Limb (tissue), 2 donors: Measurements from ENCODE around the gene CRISPLD2.
"Not testable (repeated sequence)": the region's sequence is repeated elsewhere in the genome, so short reads cannot be mapped to it uniquely, and the experiment has no call there.

ENCODE experiments used
- DNase-seq, 2 donors: peaks; one replicate each; pipeline ENCODE4 v3.0.0-alpha.2; 2016; ENCODE audit errors: extremely low spot score in 2 of 2

The CRISPLD2 gene

DNA sequence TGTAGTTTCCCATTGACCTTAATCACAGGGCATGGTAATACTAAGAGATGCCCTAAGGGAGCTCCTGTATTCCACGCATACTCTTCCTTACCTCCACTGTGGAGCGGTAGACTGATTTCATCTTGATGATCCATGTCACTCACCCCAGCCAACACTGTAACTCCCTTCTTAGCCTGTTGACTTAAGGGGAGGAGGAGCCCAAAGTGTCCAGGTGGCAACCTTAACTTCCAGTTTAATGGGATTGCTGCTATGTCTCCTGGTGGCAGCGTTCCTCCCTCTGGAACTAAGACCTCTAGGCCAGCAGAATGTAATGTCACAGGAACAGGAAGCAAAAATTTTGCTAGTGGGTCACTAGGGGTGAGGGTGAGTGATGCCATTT lies 36.4 kb downstream of the CRISPLD2 start:
- not testable (repeated sequence) for DNase-seq

DNA sequence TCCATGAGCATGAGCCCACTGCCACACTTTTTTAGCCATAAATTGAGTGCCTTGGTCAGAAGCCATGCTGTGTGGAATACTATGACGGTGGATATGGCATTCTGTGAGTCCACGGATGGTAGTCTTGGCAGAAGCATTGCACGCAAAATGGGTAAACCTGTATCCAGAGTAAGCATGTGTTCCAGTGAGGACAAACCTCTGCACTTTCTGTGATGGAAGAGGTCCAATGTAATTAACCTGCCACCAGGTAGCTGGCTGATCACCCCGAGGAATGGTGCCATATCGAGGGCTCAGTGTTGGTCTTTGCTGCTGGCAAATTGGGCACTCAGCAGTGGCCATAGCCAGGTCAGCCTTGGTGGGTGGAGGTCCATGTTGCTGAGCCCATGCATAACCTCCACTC lies 37.0 kb downstream of the CRISPLD2 start:
- DNase-seq: not testable (repeated sequence)

DNA sequence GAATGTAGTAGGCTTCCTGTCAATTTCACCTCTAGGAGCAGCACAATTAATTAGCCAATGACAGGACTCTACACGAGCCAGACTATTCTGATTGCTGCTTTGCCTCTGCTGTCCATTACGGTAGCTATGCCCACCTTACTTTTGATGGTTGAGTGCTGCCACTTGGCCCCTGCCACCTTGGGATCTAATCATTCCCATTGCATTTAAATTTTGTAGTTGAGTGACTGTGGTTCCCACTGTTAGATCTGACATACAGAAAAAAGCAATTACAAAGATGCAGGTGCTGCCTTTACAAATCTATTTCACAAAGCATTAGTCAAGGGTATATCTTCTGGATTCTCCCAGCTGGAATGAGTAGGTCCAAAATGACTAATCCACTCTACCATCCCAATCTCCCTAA lies 39.9 kb downstream of the CRISPLD2 start:
- DNase-seq: no peak

DNA sequence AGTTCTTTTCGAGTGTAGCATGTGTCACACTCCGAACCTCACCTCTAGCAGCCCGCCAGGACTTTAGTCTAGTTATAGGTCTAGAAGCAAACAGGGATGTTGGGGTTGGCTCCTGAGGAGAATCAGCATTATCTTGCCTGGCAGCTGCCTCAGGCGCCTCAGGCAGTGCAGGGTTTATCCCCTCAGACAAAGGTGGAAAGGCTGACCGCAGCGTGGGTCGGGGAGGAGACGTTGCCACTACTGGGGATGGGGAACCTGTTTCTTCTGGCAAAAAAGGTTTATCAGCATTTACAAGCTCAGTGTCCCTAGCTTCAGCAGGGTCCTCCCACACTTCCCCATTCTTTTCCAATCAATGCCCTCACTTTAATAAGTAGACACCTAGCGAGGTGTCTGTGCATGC lies 40.6 kb downstream of the CRISPLD2 start:
- no peak for DNase-seq

DNA sequence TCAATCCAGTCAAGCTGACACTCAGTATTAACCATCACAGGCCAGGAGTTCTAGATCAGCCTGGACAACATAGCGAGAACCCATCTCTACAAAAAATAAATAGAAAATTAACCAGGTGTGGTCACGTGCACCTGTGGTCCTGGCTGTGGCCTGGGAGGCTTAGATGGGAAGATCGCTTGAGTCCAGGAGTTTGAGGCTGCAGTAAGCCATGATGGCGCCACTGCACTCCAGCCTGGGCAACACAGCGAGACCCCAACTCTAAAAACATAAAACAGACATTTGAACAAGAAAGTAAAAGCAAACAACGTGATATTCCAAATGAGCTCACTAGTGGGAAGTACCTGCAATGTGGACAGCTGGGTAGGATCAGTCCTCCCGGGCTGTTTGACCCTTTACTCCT lies 41.9 kb downstream of the CRISPLD2 start:
- DNase-seq: no peak

DNA sequence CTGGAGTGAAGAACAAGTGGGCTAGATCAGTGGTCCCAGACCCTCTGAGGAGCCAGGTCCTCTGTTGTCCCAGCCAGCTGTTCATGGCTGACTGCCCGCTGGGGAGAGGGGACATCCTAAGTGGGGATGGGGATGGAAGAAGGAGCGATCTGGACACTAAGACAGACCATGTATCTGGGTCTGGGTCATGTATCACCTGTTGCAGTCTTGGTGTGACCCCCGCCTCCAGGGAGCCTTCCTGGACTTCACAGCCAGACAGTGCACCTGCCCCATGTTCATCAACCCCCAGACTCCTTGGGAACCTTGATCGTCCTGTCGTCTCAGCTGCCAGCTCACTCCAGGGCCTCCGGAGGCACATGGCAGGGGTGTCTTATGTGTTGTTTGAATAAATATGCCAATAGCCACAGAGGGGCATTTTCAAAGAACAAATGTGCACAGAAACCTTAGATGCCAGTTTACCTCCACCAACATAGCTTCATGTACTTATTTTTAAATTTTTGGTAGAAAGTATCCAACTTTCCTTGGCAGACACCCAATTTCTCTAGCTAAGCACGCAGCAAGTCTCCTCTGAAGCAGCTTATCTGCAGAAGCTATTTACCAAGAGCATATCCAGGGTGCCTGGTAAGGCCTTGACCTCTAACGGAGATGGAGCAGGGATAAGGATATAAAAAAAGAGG lies 43.2 kb downstream of the CRISPLD2 start:
- DNase-seq: no peak

DNA sequence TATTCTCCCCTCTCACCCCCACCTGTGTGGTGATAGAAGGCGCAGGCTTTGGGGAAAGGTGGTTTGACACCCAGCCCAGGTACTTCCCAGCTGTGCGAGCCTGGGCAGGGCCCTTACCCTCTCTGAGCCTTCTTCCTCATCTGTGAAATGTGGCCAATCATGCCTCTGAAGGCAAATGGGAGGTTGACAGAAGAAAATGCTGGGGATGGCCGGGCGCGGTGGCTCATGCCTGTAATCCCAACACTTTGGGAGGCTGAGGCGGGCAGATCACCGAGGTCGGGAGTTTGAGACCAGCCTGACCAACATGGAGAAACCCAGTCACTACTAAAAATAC lies 43.7 kb downstream of the CRISPLD2 start:
- DNase-seq: no peak

DNA sequence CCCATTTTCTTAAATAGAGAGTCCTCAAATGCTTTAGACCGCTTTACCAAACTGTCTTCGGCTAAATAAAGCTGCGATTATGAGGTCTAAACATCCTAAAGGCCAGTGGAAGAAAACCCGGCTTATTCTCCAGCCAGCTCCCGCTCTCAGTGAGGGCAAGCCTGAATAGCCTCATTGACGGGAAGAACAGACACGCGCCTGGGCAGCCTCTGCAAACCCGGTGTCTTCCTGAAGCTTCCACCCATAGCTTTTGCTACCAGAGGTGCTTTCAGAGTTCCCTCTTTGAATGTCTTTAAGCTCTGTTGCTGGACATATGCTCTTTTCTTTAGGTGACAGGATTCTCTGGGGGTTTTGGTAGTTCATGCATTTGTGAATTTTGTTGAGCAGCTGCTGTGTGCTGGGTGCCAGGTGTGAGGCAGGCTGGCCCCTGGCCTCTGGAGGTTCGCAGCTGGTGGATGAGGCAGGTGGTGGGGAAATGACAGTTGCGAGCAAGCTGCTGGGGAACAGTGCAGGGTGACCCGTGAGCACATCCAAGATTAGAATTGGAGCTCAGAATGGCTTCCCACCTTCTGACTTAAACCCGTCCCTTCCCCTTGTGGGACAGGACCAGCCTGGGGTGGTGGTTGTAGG lies 44.7 kb downstream of the CRISPLD2 start:
- DNase-seq: peak in 1 of 2 donors; percentile 7

DNA sequence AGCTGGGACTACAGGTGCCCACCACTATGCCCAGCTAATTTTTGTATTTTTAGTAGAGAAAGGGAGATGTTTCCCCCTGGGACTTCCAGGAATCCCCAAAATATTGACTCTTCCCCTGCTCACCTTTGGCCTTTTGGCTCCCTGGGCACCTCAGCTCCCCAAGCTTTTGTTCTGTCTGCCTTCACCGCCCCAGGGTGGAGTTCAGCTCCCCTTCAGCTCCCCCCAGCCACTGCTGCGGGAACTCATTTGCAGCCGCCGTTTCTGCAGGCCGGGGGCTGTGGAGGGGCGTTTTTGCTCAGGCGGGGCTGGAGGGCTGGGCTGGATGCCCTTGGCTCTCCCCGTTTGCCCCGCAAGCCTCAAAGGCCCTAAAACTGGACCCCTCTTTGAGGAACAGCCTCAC lies 47.9 kb downstream of the CRISPLD2 start:
- DNase-seq: no peak

DNA sequence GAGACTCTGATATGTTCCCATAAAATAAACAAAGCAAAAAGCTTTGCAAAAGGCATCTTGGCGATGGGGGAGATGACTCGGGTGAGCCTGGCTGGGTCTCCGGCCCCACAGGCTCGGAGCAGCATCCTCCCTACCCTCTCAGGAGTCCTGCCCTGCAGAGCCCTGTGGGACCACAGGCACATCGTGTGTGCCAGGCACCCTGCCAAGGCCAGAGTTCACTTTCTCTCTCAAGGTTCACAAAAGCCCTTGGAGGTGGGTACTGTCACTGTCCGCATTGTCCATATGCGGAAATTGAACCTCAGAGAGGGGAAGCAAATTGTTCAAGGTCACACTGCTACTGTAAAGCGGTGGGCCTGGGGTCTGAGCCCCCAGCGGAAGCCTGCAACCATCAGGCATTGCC lies 48.5 kb downstream of the CRISPLD2 start:
- no peak for DNase-seq

DNA sequence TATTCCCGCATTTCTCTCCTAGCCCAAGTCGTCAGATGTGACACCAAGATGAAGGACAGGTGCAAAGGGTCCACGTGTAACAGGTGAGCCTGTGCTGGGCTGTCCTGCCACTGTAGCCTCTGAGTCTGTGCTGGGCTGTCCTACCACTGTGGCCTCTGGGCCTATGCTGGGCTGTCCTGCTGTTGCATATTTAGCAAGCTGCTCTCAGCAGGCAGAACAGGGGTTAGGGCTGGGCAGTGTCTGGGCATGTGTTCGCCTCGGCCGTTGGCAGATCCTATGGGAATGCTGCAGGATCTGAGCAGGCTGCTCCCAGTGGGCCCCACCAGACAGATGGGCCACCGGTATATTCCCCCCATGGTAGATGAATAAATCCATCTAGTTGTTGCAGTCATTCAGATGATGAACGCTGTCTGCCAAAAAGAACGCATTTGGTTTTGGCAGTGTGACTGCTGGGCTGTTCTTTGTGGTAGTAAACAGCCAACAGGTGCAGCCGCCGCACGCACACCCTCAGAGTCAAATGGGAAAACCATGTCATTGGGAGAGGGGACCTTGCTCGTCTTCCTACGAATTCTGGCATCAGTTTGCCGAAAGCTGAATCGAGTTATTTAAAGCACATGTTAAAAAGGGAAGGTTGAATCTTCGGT lies 49.2 kb downstream of the CRISPLD2 start:
- DNase-seq: peak in 1 of 2 donors; percentile 26

DNA sequence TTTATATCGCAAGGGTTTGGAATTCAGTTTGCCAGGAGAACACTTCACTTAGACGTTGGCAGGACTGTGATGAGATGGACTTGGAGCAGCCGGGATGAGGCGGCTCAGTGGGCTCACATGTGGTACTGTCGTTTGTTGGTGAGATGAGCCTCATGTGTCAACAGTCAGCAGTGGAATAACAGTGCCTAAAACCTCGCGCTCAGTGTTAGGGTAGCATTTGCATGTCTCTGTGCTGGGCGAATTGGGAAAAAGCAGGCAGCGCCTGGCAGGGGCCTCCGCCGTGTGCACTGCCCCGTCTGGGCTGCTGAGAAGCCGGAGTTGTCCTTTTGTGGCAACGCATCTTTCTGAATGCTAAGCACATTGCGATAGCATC lies 49.7 kb downstream of the CRISPLD2 start:
- no peak for DNase-seq

DNA sequence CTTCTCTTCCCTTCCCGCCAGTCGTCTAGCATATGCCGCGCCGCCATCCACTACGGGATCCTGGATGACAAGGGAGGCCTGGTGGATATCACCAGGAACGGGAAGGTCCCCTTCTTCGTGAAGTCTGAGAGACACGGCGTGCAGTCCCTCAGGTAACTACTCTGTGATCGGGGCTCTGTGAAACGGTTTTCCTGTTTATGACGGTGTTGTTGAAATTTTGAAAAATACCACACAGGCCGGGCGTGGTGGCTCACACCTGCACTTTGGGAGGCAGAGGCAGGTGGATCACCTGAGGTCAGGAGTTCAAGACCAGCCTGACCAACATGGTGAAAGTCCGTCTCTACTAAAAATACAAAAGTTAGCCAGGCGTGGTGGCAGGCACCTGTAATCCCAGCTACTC lies 53.2 kb downstream of the CRISPLD2 start:
- DNase-seq: not testable (repeated sequence)

DNA sequence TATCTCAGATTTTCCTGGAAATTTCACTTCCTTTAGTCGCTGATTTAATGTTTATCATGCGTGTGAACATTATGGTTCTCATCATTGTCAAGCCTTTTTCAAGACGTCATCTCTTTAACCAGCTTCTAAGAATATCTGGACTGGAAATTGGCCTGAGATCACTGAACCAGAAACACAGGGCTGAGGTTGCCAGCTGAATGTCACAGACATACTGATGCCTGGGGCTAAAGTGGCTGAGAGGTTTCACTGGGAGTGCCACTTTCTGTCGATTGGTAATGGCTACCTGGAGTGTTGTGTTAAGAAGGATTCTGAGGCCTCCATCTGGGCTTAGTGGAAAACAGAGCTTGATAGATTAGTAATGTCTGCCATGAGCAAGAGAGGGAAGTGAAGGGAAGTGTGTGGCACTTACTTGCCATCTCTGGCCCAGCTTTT lies 54.2 kb downstream of the CRISPLD2 start:
- no peak for DNase-seq

DNA sequence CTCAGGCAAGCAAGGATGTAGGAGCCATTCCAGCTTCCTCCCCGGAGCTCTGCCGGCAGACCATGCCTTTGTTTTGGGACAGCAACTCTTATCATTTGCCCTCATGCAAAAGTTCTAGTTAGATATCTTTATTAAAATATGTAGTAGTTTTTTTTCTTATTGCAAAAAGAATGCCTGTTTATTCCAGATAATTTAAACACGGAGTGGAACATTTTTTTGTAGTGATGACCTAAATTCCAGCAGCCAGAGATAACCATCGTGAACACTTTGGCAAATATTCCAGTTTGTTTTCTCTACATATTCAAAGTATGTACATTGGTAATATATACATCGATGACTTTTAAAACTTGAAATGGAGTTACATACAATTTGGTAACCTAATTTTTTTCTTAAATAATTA lies 54.8 kb downstream of the CRISPLD2 start:
- no peak for DNase-seq

DNA sequence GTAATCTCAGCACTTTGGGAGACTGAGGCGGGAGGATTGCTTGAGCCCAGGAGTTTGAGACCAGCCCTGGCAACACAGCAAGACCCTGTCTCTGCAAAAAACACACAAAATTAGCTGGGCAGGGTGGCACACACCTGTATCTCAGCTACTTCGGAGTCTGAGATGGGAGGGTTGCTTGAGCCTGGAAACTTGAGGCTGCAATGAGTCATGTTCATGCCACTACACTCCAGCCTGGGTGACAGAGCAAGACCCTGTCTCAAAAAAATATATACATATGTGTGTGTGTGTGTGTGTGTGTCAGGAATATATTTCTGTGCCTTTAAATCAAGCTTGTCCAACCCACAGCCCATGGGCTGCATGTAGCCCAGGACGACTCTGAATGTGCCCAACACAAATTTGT lies 55.2 kb downstream of the CRISPLD2 start:
- DNase-seq: no peak

DNA sequence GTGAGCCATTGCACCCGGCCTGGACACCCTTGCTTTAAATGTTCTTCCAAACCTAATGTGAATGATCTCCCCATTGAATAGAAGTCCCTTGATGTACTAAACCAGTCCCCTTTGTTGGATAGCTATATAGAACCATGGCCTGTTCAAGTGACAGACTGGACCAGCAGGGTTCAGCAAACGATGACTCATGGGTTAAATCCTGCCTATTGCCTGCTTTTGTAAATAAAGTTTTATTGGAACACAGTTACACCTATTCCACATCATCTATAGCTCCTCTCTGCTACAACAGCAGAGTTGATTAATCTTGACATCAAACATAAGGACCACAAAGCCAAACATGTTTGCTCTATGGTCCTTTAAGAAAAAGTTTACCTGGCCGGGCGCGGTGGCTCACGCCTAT lies 56.1 kb downstream of the CRISPLD2 start:
- no peak for DNase-seq

DNA sequence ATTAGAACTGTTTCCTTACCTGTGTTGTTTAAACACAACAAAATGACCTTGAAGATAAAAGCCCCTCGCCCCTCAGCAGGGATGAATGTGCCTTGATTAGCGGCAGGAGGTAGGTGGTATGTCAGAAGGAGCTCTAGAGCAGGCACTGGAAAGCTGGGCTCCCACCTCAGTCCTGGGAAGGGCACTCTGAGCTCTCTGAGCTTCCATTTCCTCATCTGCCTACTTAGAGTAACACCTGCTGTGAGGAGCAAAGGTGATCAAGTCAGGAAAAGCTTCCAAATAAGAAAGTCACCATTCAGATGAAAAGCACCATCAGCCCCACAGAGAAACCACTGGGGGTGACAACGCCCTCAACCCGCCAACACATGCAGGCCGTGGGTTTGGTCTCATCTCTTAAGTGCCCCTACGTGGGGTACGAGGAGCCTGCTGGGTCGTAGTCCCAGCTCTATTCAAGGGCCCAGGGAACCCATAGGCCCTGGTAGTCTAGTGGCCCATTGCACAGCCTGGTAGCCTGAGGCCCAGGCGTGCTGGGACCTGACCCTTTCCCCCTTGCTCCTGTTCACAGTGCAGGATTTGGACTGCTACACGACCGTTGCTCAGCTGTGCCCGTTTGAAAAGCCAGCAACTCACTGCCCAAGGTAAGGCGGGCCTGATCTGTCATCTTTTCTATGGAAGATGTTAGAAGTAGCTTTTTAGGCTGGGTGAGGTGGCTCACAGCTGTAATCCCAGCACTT lies 57.3 kb downstream of the CRISPLD2 start:
- DNase-seq: no peak

DNA sequence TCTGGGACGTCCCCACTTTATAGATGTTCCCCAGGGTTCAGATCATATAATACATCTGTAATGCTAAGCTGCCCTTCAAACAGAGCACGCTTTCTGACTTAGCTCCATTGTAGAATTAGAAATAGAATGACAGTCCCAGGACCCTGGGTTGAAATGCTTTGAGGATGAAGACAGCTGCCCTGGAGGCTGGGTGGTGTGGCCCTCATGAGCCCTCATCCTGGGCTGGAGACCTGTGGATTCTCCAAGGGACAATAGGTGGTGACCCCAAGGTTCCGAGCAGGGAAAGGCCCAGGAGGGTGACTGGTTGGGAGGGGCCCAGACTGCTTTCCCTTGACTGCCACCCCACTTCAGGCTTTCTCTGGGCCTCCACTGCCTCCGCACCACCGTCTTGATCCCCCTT lies 59.0 kb downstream of the CRISPLD2 start:
- DNase-seq: no peak

DNA sequence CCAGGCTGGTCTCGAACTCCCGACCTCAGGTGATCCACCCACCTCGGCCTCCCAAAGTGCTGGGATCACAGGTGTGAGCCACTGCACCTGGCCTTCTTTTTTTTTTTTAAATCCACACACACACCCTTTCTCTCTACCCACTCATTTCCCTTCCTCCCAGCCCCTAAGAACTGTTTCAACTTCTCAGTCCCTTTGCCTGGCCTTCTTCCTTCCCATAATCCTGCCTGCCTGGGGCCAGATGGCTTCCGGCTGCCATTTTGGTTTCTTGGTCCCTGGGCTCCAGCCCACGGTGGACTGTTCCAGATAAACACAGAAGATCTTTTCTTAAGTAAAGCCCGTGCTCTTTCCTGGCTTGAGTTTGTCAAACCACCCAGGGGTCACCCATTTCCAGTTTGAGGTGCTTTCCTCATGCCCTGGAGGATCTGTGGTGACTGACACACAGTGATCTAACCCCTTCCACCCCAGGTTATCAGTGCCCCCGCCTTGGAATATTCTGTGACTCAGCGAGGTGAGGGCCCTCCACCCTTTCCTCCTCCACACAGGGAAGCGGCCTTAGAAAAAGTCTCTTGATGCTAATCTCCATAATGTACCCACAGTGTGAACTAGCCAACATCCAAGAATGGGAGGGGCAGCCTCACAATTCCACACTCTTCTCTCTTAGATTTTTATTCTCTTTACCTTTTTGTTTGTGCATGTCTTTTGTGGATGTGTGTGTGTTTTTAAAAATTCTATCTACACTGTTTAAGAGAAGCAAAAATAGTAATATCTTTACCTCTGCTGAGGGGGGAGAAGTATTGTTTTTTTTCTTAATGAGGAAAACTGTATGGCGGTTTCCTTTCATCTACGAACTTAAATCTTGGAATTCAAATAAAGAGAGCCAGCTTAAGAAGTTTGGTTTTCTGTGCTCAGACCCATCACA lies 60.0 kb downstream of the CRISPLD2 start:
- no peak for DNase-seq
